DMS153 treated with DMSO at 0.1 percent for 48 hours (cell line): ENCODE data around the gene CSPG5.

Experiments used
- DNase-seq: peaks from one replicate; lab custom pipeline; 2025; ENCODE audit not compliant: unreplicated experiment; lab: John Stamatoyannopoulos, UW

The CSPG5 gene, protein sequence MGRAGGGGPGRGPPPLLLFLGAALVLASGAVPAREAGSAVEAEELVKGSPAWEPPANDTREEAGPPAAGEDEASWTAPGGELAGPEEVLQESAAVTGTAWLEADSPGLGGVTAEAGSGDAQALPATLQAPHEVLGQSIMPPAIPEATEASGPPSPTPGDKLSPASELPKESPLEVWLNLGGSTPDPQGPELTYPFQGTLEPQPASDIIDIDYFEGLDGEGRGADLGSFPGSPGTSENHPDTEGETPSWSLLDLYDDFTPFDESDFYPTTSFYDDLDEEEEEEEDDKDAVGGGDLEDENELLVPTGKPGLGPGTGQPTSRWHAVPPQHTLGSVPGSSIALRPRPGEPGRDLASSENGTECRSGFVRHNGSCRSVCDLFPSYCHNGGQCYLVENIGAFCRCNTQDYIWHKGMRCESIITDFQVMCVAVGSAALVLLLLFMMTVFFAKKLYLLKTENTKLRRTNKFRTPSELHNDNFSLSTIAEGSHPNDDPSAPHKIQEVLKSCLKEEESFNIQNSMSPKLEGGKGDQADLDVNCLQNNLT

DNA sequence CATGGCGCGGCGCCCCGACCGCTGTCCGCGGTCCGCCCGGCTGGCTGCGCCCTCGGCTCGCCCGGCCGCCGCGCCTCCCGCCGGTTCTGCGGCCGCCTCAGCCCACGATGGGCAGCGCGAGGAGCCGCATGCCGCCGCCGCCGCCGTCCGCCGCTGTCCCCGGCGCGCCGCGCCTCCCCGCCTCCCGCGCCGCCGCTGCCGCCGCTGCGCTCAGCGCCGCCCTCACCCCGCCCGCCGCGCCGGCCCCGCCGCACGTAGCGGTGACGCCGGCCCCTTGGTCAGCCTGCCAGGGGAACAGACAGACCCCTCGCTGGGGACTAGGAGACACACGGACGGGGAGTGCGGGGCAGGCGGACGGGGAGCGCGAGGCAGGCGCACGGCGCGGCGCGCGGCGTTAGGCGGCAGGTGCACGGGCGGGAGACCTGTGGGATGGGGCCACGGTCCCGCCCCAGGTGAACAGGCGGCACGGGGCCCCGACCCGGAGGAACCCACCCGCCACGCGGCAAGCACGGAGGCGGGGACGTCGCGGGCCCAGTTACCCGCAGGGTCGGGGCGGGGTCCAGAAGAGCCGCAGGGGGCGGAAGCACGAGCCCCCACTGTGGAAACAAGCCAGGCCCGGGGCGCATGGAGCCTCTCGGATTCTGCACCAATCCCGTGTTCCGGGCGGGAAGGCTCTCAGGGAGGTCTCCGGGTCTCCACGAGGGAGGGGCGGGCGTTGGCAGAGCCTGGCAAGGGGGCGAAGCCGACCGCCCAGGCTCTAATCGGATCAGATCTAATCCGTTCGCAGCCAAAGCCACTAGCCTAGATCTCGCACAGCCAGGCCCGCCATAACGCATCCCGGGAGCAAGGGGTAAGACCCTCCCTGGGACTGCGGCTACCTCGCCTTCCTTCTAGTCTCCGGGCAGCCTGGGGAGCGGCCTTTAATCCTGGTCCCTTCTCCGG lies at the start of gene CSPG5:
CSPG5 (minus strand) TSS at position 175 of the 942 bp plus-strand sequence; CDS start at position 3, 172 bp downstream.
- no peak for DNase-seq

DNA sequence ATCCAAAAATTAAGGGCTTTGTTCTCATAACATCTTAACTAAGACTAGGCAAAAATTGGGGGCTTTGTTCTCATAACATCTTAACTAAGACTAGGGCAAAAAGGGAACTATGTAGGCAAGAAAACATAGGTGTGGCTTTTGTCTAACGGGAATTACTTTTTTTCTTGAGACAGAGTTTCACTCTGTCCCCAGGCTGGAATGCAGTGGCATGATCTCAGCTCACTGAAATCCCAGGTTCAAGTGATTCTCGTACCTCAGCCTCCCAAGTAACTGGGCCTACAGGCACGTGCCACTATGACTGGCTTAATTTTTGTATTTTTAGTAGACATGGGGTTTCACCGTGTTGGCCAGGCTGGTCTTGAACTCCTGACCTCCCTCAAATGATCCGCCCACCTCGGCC lies 49.8 kb upstream of the CSPG5 start:
- no peak for DNase-seq

DNA sequence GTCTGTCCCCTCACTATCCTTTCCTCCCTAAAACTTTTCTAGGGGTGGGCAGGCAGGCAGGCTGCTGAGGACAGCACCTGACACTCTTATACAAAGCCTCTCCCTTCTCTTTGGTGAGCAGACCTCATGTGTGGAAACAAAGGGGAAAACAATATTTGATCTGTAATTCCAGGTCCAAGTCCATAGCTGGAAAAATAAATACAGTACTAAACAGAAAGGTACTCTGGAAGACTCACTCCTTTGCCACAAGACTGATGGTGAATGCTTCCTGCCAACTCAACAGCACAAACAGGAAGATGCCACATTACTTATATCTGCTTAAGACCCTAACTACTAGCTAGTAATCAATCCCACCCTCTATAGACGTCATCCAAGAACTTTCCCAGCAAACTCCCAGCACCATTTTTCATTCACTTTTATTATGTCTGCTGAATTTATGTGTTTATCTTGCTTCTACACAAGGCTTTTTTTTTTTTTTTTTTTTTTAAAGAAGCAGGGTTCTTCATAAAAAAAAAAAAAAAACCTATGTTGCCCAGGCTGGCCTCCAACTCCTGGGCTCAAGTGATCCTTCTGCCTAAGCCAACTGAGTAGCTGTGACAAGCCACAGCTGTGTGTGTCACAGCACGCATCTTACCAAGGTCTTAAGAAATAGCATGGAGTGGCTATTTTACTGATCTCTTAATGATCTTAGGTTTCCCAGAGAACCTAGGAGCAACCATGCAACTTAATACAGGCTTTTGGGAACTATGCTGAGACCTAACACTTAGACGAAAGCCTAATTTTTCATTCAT lies 44.2 kb upstream of the CSPG5 start:
- no peak for DNase-seq

DNA sequence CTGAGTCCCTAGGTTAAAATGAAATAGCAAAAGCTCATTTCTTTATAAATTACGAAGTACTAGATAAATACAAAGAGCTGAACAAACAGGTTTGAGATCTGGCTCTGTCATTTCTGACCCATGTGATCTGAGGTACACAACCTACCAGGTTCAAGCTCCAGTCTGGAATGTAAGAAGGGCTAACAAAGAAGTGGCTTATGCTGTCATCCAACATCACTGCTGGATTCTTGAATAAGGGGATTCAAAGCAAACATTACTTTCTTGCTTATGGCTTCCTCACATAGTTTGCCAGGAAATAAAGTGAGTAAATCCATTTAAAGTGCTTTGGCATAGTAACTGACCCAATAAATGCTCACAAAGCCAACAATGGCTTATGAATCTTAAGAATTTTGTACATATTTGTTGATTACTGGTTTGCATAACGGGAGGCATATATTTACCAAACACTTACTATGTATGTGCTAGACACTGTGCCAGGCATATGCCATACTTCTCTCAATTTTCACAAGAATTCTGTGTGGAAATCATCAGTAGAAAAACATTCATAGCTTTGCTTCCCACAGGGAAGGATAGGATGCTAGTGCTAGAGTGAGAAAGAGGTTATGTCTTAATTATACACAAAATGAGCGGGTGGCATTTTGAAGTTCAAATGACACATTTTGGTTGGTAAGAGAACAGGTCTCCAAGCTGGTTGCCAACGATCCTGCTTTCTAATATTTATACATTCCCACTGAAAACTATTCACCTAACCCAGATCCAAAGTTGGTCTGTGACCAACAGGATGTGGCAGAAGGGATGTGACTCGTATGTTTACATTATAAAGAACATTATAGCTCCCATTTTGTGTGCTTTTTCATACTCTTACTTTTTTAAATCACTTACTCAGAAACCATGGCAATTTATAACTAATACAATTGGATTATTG lies 38.7 kb upstream of the CSPG5 start:
- DNase-seq, result no peak

DNA sequence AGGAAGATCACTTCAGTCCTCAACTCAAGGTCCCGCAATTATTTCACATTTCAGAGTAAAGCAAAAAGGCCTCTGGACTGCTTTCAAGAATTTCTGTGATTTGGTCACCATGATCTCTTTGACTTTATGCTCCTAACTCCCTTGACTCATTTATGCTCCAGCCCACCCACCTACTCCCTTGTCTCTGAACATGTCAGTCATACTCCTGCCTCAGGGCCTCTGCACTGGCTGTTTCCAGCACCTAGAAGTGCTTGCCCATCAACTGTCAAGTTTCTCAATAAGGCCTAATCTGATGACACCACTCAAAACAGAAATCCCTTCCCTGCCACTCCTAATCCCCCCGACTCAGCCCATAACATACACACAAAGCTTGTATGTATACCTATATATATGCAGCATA lies 36.1 kb upstream of the CSPG5 start:
- no peak for DNase-seq

DNA sequence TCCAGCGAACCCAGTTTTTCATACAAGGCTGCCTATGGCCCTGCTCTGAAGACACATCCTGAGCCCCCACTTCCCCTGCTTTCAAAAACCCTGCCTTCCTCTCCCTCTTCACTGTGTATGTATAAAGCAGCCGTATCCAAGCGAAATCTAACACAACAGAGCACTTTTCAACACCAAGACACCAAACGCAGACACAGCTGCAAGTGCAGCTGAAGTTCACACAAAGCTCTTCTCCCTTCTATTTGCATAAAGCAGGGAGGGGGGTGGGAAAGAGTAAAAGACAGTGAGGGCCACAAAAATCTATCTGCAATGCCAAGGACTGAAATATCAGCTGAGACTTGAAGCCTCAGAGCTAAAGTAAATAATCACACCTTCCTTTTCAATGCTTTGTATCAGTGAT lies 35.1 kb upstream of the CSPG5 start:
- DNase-seq, result no peak

DNA sequence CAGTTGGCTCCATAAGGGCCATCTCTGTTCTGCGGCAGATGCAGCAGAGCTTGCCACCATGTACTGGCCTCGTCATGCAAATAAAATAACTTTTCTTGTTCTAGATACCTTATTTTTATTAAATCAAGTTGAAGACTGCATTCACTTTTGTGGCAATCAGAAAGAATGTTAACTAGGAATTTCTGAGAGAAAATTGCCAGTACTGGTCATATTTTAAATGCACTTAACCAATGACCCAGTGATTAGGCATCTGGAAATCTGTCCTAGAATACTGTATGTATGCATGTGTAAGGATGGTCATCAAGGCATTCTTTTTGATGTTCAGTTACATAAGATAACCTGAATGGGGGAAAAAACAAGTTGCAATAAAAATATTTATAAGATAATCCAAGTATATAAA lies 34.2 kb upstream of the CSPG5 start:
- DNase-seq, result no peak

DNA sequence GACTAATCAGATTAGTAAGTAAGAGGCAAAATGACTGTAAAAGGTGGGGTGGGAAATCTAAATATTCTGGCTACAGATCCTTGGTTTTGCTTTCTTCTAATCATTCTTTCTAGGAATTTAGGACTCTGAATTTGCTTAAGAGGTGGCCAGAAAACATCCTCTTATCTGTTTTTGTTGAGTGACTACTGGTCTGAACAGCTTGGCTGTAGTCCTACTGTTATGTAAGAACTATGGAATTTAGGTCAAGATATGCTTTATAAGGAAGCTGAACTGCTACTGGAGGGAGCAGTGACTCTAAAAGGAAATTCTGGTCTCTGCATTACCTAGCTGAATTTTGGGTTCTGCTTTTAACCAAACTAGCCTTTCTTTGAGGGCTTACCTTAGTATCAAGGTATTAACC lies 33.5 kb upstream of the CSPG5 start:
- no peak for DNase-seq

DNA sequence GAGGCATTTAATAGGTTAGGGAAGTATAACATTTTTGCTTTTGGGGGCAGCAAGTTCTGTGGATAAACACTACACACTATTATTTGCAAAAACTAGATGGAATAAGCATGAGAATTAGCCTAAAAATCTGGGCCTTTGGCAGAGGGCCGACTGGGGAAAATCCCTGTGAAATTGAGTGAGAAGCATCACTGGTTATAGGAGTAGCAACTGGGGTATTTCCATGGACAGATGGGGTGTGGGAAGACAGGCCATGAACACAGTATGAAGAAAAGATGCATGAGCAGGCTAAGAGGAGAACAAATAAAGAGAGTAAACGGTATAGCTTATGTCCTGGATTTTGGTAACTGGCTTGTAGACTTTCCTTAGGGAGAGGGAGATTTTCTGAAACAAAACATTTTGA lies 32.9 kb upstream of the CSPG5 start:
- no peak for DNase-seq

DNA sequence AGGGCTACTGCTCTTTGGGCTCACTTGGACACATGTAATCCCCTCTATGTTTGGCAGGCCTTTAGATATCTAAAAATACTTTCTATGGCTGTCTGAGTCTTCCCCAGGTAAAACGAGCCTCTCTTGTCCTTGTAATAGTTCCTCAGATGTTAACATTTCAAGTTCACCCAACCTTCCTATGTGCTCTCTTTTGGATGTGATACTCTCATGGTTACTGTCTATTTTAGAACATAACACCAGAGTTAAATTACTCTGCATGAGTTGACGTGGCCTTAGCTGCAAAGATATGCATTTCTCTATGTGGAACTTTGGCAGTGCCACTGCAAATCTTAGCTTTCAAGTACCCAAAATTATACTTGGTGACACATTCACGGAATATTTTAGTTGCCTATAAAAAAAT lies 31.9 kb upstream of the CSPG5 start:
- DNase-seq, result no peak

DNA sequence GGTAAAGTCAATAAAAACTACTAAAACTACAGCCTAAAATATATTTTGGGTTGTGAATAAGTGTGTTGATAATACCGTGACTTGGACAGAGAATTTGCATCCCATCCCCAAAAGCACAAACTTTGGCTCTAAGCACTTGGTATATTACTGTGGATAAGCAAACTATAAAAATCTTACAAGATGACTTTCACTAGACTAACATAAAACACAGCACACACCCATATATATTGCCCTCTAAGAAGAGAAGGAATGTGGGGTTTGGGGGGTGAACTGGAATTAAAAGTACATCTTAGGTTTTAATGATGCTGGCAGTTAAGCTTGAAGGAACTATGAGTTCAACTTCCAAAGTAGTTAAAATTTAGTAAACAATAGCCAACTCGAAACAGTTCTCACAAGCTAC lies 28.7 kb upstream of the CSPG5 start:
- DNase-seq, result no peak

DNA sequence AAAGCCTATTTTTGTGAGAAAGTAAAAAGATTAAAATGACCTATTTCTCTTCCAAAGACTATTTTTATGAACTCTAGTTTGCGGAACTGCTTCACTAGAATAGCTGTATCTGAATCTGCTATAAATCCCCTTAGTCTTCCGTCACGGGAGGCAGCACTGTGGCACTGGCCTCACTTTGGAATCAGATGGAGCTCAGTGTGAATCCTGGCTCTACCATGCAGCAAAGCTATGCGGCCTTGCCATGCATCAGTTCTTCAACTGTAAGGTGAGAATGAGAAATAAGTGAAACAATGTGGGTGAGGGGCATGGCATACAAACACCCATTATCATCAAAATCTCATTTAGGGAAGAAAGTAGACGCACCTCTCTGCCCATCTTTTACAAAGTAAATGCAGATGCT lies 27.5 kb upstream of the CSPG5 start:
- DNase-seq, result no peak

DNA sequence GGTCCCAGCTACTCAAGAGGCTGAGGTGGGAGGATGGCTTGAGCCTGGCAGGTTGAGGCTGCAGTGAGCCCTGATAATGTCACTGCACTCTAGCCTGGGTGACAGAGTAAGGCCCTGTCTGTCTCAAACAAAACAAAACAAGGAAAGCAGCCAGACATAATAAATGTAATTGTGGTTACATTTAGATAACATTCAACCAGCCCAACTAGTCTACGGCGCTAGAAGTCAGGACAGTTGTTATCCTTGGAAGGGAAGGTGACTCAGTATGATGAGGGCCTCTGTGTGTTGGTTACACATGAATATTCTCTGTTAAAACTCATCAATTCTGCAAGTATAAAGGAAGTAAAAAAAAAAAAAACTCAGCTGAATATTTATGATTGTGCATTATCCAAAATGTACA lies 27.0 kb upstream of the CSPG5 start:
- DNase-seq, result no peak

DNA sequence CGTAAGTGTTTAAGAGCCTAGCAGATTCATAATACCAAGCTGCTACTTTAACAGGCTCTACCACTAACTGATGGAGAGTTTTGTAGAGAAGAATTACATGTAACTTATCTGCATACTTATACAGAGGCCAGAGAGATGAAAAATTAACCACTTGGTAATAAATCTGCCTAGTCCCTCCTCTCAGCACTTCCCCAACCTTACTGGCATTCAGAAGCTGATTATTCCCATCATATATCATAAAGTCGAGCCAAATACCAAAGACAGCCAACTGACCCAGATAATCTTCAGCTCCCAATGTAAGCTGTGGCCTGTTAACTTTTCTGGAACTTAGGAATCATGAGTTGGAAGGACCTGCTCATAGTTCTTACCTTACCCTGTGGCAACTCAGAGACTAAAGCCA lies 25.5 kb upstream of the CSPG5 start:
- no peak for DNase-seq

DNA sequence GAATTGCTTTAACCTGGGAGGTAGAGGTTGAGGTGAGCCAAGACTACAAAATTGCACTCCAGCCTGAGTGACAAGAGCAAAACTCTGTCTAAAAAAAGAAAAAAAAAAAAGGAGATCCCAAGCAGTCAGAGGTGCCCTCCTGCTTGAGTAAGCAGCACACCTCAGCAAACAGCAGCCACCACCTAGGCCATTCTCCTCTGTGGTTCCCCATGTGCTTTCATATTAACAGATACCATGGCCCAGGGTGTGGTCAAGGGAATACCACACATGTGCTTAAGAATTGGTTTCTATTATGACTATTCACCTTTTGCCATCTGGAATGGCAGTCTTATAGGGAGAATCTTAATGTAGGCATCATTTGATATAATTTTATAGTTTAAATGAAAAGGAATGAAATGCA lies 24.7 kb upstream of the CSPG5 start:
- no peak for DNase-seq

DNA sequence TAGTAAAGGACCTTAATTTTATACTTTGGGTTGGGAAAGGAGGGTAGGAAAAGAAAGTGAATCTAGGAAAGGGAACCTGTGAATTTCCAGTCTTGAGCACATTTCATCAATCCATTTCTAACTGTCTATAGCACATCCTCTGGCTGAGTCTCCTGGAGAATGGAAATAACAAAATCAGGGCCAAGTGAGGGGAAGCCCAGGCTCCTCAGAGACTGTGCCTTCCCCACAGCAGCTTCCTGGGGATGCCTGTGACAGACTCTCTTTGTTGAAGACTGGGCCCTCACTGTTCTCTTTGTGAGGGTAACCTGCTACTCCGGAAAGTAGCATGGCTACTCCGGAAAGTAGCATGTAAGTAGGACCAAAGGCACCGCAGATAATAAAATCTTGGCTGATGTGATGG lies 22.6 kb upstream of the CSPG5 start:
- no peak for DNase-seq

DNA sequence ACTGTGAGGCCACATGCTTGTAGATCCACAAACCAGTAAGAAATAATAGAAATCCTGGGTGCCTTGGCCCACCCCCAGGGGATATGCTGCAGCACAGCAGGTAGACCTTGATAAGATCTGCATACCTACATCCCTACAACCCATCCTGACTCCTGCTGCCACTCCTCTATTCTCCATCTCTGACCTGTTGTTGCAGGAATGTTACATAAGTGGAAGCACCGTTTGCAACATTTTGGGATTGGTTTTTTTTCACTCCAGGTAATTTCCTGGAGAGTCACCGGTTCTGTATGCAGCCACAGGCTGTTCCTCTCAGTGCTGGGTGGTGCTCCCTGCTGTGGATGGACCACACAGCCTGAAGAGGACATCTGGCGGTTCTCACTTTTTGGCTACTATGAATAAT lies 16.1 kb upstream of the CSPG5 start:
- no peak for DNase-seq

DNA sequence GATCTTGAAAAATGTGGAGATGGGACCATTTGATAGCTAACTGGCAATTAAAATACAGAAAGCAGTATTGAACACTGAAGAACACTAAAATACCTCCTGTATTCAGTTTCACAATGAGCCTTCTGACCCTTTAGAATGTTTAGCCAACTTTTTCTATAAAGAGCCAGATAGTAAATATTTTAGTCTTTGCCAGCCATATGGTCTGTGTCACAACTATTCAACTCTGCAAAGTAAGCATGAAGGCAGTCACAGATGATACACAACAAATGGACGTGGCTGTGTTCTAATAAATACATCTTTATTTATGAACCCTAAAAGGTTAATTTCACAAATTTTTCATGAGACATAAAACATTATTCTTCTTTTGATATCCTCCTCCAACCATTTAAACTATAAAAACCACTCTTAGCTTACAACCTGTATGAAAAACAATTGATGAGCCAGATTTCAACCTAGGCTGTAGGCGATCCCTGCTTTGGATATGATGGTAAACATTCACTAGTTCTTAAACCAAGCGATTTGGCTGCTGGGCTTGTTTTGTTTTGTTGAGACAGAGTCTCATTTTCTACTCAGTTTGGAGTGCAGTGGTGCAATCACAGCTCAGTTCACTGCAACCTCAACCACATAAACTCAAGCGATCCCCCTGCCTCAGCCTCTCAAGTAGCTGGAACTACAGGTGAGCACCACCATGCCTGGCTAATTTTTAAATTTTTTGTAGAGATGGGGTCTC lies 13.6 kb upstream of the CSPG5 start:
- no peak for DNase-seq

DNA sequence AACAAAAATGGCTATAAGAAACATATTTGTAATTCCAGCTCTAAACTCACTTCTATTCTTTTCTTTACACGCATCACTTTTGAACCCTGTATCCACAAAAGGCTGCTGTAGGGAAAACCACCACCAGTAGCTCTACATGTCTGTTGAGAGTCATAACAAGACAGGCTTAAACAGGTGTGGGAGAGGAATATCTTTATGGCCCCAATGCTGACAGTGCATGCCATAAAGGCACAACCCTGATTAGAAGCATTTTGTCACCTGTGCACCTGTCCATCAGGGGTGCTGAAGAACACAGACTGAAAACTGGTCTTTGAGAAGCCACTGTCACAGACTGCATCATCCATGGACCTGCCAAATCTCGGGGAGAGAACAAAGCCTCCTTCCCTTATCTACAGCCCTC lies 11.6 kb upstream of the CSPG5 start:
- DNase-seq, result no peak
